SIG-M5 treated with dmso at 0.1 percent for 504 hours (cell line): ENCODE measurements around the gene BAIAP2L2.
"Not testable (repeated sequence)": the region's sequence is repeated elsewhere in the genome, so short reads cannot be mapped to it uniquely, and the experiment has no call there.

Experiments used
- DNase-seq: peaks from one replicate; lab custom pipeline; 2025; ENCODE audit not compliant: unreplicated experiment; lab: John Stamatoyannopoulos, UW

BAIAP2L2 gene

GRCh38 chr22:38129021-38129420, 18.5 kb upstream of the BAIAP2L2 start:
- DNase-seq = no peak

- no peak for DNase-seq
Measured at GRCh38 chr22:38127869-38128268, 17.4 kb upstream of the BAIAP2L2 start.

- no peak for DNase-seq
Measured at GRCh38 chr22:38126928-38127668, 16.6 kb upstream of the BAIAP2L2 start.

GRCh38 chr22:38125751-38126201, 15.3 kb upstream of the BAIAP2L2 start:
- DNase-seq = no peak

GRCh38 chr22:38125038-38125610, 14.6 kb upstream of the BAIAP2L2 start:
- no peak for DNase-seq

GRCh38 chr22:38124236-38124974, 13.9 kb upstream of the BAIAP2L2 start:
- DNase-seq = no peak

GRCh38 chr22:38122616-38123015, 12.1 kb upstream of the BAIAP2L2 start:
- DNase-seq = no peak

- no peak for DNase-seq
Measured at GRCh38 chr22:38120359-38121110, 10.1 kb upstream of the BAIAP2L2 start.

- not testable (repeated sequence) for DNase-seq
Measured at GRCh38 chr22:38118747-38119146, 8.3 kb upstream of the BAIAP2L2 start.

- DNase-seq = no peak
Measured at GRCh38 chr22:38118182-38118581, 7.7 kb upstream of the BAIAP2L2 start.

- DNase-seq = not testable (repeated sequence)
Measured at GRCh38 chr22:38117556-38117955, 7.1 kb upstream of the BAIAP2L2 start.

- DNase-seq = no peak
Measured at GRCh38 chr22:38115423-38116205, 5.1 kb upstream of the BAIAP2L2 start.

GRCh38 chr22:38114484-38115398, 4.3 kb upstream of the BAIAP2L2 start:
- DNase-seq = peak; percentile 57

GRCh38 chr22:38112381-38112780, 1.9 kb upstream of the BAIAP2L2 start:
- DNase-seq = no peak

- no peak for DNase-seq
Measured at GRCh38 chr22:38111925-38112355, 1.5 kb upstream of the BAIAP2L2 start.

GRCh38 chr22:38110863-38111852, 674 bp upstream of the BAIAP2L2 start:
- no peak for DNase-seq

- DNase-seq = no peak
Measured at GRCh38 chr22:38109371-38110001, 998 bp downstream of the BAIAP2L2 start.
